Astrocyte of the spinal cord (primary cell): ENCODE data around the gene XXYLT1.
"Not testable (repeated sequence)": the region's sequence is repeated elsewhere in the genome, so short reads cannot be mapped to it uniquely, and the experiment has no call there.

Experiments used
- DNase-seq: peaks from one replicate; pipeline ENCODE4 v3.0.0; 2011; ENCODE audit warnings: low read depth, low spot score
- H3K4me3 ChIP-seq: 2 replicates; pipeline ENCODE4 v1.5.1; 2011; ENCODE audit warnings: low read depth, mild to moderate bottlenecking, low read length, moderate library complexity
- CTCF ChIP-seq: IDR thresholded peaks from 2 replicates; pipeline ENCODE4 v1.5.1; 2012; ENCODE audit warnings: low read depth, mild to moderate bottlenecking, low read length, inconsistent platforms
- in situ Hi-C: cut with HindIII; loops from 2 replicates; pipeline ENCODE4 v1.10.0; 2017; ENCODE audit warnings: low sequenced_read_pairs

Gene XXYLT1

GRCh38 chr3:195094191-195094921, 176.6 kb downstream of the XXYLT1 start:
- no peak for TF ChIP-seq CTCF
- in situ Hi-C loops, result no loop called here

GRCh38 chr3:195093731-195094130, 177.2 kb downstream of the XXYLT1 start:
- no peak for TF ChIP-seq CTCF
- H3K4me3 ChIP-seq, result no peak overlapping the region
- in situ Hi-C loops, result no loop called here
- DNase-seq, result no peak

More at GRCh38 chr3:195094191-195094921, 176.6 kb downstream of the XXYLT1 start:
- H3K4me3 ChIP-seq, result no peak overlapping the region
- DNase-seq, result no peak

GRCh38 chr3:195087840-195088601, 182.9 kb downstream of the XXYLT1 start:
- H3K4me3 ChIP-seq, in situ Hi-C loops, DNase-seq: not testable (repeated sequence)

GRCh38 chr3:195087328-195087727, 183.6 kb downstream of the XXYLT1 start:
- DNase-seq, result no peak
- no peak for TF ChIP-seq CTCF
- H3K4me3 ChIP-seq, result no peak overlapping the region
- in situ Hi-C loops, result no loop called here

- H3K4me3 ChIP-seq, result no peak overlapping the region
- in situ Hi-C loops, result no loop called here
- no peak for DNase-seq
- no peak for TF ChIP-seq CTCF
These were observed 184.1 kb downstream of the XXYLT1 start for GRCh38 chr3:195086885-195087284.

- no peak for DNase-seq
- H3K4me3 ChIP-seq, result no peak overlapping the region
- in situ Hi-C loops, result no loop called here
- no peak for TF ChIP-seq CTCF
These were observed 184.6 kb downstream of the XXYLT1 start for GRCh38 chr3:195086341-195086740.
